GM12878 (cell line): ENCODE data around the gene UIMC1.

Experiments used
- NR2C2 ChIP-seq: IDR thresholded peaks from 2 replicates; pipeline ENCODE4 v1.6.1; 2011; ENCODE audit warnings: borderline replicate concordance, low read depth; ENCODE audit not compliant: control insufficient read depth, insufficient read length
- POLR2A ChIP-seq: IDR thresholded peaks from 2 replicates; pipeline ENCODE4 v1.6.1; 2011; ENCODE audit warnings: low read depth, mild to moderate bottlenecking, low read length
- RAD21 ChIP-seq: IDR thresholded peaks from 2 replicates; pipeline ENCODE4 v1.6.1; 2011; ENCODE audit warnings: mild to moderate bottlenecking, low read depth, low read length, moderate library complexity; ENCODE audit not compliant: insufficient read depth
- TCF7 ChIP-seq: IDR thresholded peaks from 2 replicates; pipeline ENCODE4 v1.6.1; 2014; ENCODE audit warnings: antibody characterized with exemption, borderline replicate concordance
- TF ChIP-seq, protein P1 (sequence below), 3 experiments: IDR thresholded peaks in 2 of 3; conservative IDR thresholded peaks in 1 of 3; 2 replicates each; pipeline ENCODE4 v1.5.1; 2011; ENCODE audit warnings: low read depth in 3 of 3, low read length in 3 of 3, mild to moderate bottlenecking in 3 of 3, control low read depth in 2 of 3, moderate library complexity in 2 of 3, inconsistent platforms in 1 of 3, mixed read lengths in 1 of 3; ENCODE audit not compliant: control insufficient read depth in 2 of 3, insufficient read depth in 1 of 3; ENCODE audit errors: extremely low read depth in 1 of 3
- TF ChIP-seq, protein P2 (sequence below): fragments of 450-650 bp; IDR thresholded peaks from 2 replicates; pipeline ENCODE4 v1.6.1; 2017; ENCODE audit warnings: mild to moderate bottlenecking

DNA sequence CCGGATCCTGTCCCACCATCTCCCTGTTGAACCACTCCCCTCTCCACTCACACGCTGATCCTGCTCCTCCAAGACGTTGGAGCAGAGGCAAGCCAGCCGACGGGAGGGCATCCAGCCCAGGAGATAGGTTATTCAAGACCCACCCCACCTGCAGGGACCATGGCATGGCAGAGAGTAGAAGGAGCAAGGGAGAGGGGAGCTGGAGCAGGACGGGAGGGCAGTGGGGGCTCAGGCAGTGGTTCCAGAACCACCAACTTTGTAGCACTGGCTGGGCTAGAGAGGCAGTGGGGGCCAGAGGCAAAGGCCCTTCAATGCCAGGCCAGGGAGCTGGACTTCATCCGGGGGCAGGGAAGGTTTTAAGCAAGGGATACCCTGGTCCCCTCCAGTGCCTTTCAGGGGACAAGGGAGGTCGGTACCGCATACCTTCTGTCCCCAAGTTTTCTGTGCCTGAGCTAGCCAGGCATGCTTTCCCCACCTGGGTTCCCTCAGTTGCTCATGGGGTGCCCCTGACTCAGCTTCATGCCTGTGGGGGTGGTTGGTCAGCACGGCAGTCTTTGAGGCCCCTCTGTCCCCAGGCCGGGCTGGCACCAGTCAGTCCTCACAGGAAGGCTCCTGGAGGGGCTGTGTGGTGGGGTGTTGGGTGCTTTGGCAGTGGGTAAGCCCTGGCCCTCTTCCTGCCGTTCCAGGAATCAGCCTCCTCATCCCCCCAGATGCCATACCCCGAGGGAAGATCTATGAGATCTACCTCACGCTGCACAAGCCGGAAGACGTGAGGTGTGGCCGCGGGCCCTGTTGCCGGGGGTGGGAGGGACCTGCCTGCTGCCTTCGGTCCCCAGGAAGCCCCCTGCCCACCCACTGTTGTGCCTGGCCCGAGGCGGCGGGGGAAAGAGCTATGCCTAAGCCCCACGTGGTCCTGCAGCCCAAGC is 129.8 kb downstream of the UIMC1 start:
- TF ChIP-seq, protein P1, sequence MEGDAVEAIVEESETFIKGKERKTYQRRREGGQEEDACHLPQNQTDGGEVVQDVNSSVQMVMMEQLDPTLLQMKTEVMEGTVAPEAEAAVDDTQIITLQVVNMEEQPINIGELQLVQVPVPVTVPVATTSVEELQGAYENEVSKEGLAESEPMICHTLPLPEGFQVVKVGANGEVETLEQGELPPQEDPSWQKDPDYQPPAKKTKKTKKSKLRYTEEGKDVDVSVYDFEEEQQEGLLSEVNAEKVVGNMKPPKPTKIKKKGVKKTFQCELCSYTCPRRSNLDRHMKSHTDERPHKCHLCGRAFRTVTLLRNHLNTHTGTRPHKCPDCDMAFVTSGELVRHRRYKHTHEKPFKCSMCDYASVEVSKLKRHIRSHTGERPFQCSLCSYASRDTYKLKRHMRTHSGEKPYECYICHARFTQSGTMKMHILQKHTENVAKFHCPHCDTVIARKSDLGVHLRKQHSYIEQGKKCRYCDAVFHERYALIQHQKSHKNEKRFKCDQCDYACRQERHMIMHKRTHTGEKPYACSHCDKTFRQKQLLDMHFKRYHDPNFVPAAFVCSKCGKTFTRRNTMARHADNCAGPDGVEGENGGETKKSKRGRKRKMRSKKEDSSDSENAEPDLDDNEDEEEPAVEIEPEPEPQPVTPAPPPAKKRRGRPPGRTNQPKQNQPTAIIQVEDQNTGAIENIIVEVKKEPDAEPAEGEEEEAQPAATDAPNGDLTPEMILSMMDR (IDR thresholded peaks at IDR 0.05 in 2 of 3, conservative IDR thresholded peaks at IDR 0.05 in 1 of 3; ENCODE audit: control insufficient read depth in 2 of 3, extremely low read depth in 1 of 3, insufficient read depth in 1 of 3, low read depth in 3 of 3, low read length in 3 of 3): no peak
- no peak for TF ChIP-seq RAD21
- no peak for TF ChIP-seq POLR2A
- TF ChIP-seq, protein P2, sequence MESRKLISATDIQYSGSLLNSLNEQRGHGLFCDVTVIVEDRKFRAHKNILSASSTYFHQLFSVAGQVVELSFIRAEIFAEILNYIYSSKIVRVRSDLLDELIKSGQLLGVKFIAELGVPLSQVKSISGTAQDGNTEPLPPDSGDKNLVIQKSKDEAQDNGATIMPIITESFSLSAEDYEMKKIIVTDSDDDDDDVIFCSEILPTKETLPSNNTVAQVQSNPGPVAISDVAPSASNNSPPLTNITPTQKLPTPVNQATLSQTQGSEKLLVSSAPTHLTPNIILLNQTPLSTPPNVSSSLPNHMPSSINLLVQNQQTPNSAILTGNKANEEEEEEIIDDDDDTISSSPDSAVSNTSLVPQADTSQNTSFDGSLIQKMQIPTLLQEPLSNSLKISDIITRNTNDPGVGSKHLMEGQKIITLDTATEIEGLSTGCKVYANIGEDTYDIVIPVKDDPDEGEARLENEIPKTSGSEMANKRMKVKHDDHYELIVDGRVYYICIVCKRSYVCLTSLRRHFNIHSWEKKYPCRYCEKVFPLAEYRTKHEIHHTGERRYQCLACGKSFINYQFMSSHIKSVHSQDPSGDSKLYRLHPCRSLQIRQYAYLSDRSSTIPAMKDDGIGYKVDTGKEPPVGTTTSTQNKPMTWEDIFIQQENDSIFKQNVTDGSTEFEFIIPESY: no peak
- no peak for TF ChIP-seq NR2C2
- TF ChIP-seq TCF7: no peak
